Posterior vena cava (tissue), 2 donors: ENCODE data around the gene ATP12A. TPM values are rescaled to one million over a fixed set of nuclear protein-coding genes. Genes with fewer than 3 reads are reported as not detected.
"Not testable (repeated sequence)": the region's sequence is repeated elsewhere in the genome, so short reads cannot be mapped to it uniquely, and the experiment has no call there.

ENCODE experiments used
- DNase-seq: peaks from one replicate; pipeline ENCODE4 v3.0.0-alpha.2; 2020; ENCODE audit warnings: low spot score
- intact Hi-C, 2 donors: fragments of 100-400 bp; cut with DNase I; formaldehyde crosslinking; loops; one replicate each; pipeline versions ENCODE4 v1.14.1 to v1.14.2; 2022 to 2023
- total RNA-seq, 2 donors: library from RNA; stranded (reverse); fragmentation: NEBNext Ultra II Directional; extraction: Animal tissue kit (Norgen Biotek cat#: 25700); gene quantifications; one replicate each; pipeline ENCODE4 v1.2.1, GENCODE V29; 2021
- donor health status: DM: yes; HTN: yes; CAD: no.
- donor health status: DM: yes; HTN: yes; CAD: no.

Gene ATP12A
- total RNA-seq, 2 donors from 2014 or later = not detected

GRCh38 chr13:24718192-24718965 is 38.2 kb downstream of the ATP12A start:
- intact Hi-C loops = no loop called here
- DNase-seq = no peak

- intact Hi-C loops = no loop called here
- no peak for DNase-seq
Observed at GRCh38 chr13:24719139-24719538, 38.9 kb downstream of the ATP12A start.

GRCh38 chr13:24723206-24723605 is 43.0 kb downstream of the ATP12A start:
- no peak for DNase-seq
- intact Hi-C loops = no loop called here

GRCh38 chr13:24724714-24725113 is 44.5 kb downstream of the ATP12A start:
- no peak for DNase-seq
- intact Hi-C loops = no loop called here

GRCh38 chr13:24725379-24725778 is 45.2 kb downstream of the ATP12A start:
- intact Hi-C loops = no loop called here
- no peak for DNase-seq

- intact Hi-C loops = no loop called here
Observed at GRCh38 chr13:24727731-24728601, 47.8 kb downstream of the ATP12A start.

GRCh38 chr13:24730873-24731567 is 50.8 kb downstream of the ATP12A start:
- intact Hi-C loops, DNase-seq: not testable (repeated sequence)

More at GRCh38 chr13:24727731-24728601, 47.8 kb downstream of the ATP12A start:
- DNase-seq = no peak

GRCh38 chr13:24734950-24735349 is 54.7 kb downstream of the ATP12A start:
- intact Hi-C loops = no loop called here
- no peak for DNase-seq

- intact Hi-C loops = no loop called here
- no peak for DNase-seq
Observed at GRCh38 chr13:24737042-24737441, 56.8 kb downstream of the ATP12A start.

GRCh38 chr13:24738366-24738847 is 58.2 kb downstream of the ATP12A start:
- DNase-seq = no peak
- intact Hi-C loops = no loop called here

- no peak for DNase-seq
- intact Hi-C loops = no loop called here
Observed at GRCh38 chr13:24740014-24740890, 60.0 kb downstream of the ATP12A start.

- intact Hi-C loops = no loop called here
- no peak for DNase-seq
Observed at GRCh38 chr13:24741016-24741662, 60.9 kb downstream of the ATP12A start.

GRCh38 chr13:24741791-24742190 is 61.6 kb downstream of the ATP12A start:
- no peak for DNase-seq
- intact Hi-C loops = no loop called here

GRCh38 chr13:24742294-24742693 is 62.1 kb downstream of the ATP12A start:
- intact Hi-C loops = no loop called here
- no peak for DNase-seq

GRCh38 chr13:24742977-24743376 is 62.8 kb downstream of the ATP12A start:
- no peak for DNase-seq
- intact Hi-C loops = no loop called here

GRCh38 chr13:24744247-24744646 is 64.0 kb downstream of the ATP12A start:
- no peak for DNase-seq
- intact Hi-C loops = no loop called here

GRCh38 chr13:24745516-24745860 is 65.3 kb downstream of the ATP12A start:
- DNase-seq = no peak
- intact Hi-C loops = no loop called here

- intact Hi-C loops = no loop called here
- DNase-seq = no peak
Observed at GRCh38 chr13:24745861-24746617, 65.8 kb downstream of the ATP12A start.
